ENCODE data around the gene CRACR2A. TPM values are rescaled to one million over a fixed set of nuclear protein-coding genes. Genes with fewer than 3 reads are reported as not detected.

The CRACR2A gene
- total RNA-seq, 4 donors from 2014 or later, result 0.47 to 1.7 (median 1.1) TPM

DNA sequence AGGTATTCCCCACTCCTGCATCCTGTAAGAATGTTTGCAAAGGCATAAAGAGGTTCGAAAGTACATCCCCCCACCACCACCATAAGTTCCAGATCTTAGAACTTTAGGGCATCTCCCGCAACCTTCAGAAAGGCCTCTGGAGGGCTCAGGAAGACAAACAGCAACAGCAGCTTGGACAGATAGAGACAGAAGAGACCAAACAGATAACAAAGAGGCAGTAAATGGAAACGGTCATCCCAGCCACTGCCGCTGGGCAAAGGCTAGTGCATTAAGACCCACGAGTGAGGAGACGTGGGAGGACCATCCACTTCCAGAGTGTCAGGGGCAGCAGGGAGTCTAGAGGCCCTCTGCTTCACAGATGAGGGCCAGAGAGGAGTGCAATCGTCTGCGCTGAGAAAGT is 124.3 kb downstream of the CRACR2A start:
- H3K9me3 ChIP-seq, result no peaks in the 10 kb centered on the region
- in situ Hi-C loops (cut with MboI; ENCODE audit: low sequenced_read_pairs in 4 of 4), result loop anchor here in 1 of 4 donors (25.0 kb wide), 1 partner anchor 316 kb away; no protein-coding TSS in a partner anchor

GRCh38 chr12:3627336-3627735 is 125.6 kb downstream of the CRACR2A start:
- Histone ChIP-seq H3K4me3 (no peak overlapping the region), H3K27ac (no peak overlapping the region), H3K9me3 (no peaks in the 10 kb centered on the region), H3K27me3 (no peaks in the 10 kb centered on the region), H3K36me3 (no peaks in the 10 kb centered on the region), H3K4me1 (peaks cover 3 to 6% of the 10 kb centered on the region in 2 donors)
- intact Hi-C loops (cut with DNase I; ENCODE audit: low total_unique reads), result no loop called here
- no peak for ATAC-seq
- no peak for DNase-seq
- no peak for TF ChIP-seq POLR2A (IDR thresholded peaks at IDR 0.05)
- TF ChIP-seq, protein P1, sequence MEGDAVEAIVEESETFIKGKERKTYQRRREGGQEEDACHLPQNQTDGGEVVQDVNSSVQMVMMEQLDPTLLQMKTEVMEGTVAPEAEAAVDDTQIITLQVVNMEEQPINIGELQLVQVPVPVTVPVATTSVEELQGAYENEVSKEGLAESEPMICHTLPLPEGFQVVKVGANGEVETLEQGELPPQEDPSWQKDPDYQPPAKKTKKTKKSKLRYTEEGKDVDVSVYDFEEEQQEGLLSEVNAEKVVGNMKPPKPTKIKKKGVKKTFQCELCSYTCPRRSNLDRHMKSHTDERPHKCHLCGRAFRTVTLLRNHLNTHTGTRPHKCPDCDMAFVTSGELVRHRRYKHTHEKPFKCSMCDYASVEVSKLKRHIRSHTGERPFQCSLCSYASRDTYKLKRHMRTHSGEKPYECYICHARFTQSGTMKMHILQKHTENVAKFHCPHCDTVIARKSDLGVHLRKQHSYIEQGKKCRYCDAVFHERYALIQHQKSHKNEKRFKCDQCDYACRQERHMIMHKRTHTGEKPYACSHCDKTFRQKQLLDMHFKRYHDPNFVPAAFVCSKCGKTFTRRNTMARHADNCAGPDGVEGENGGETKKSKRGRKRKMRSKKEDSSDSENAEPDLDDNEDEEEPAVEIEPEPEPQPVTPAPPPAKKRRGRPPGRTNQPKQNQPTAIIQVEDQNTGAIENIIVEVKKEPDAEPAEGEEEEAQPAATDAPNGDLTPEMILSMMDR (IDR thresholded peaks at IDR 0.05 in 4 of 5, conservative IDR thresholded peaks at IDR 0.05 in 1 of 5), result no peak
- in situ Hi-C loops (cut with MboI; ENCODE audit: low sequenced_read_pairs in 4 of 4), result loop anchor here in 1 of 4 donors (25.0 kb wide), 1 partner anchor 315 kb away; no protein-coding TSS in a partner anchor

More for the DNA sequence above, 124.3 kb downstream of the CRACR2A start:
- no peak for ATAC-seq
- no peak for TF ChIP-seq POLR2A (IDR thresholded peaks at IDR 0.05)
- Histone ChIP-seq H3K27ac (no peak overlapping the region), H3K4me1 (no peaks in the 10 kb centered on the region), H3K36me3 (no peaks in the 10 kb centered on the region), H3K27me3 (no peaks in the 10 kb centered on the region), H3K4me3 (no peak overlapping the region)
- intact Hi-C loops (cut with DNase I; ENCODE audit: low total_unique reads), result no loop called here
- no peak for DNase-seq

GRCh38 chr12:3624273-3624672 is 128.6 kb downstream of the CRACR2A start:
- no peaks in the 10 kb centered on the region for H3K36me3 ChIP-seq

DNA sequence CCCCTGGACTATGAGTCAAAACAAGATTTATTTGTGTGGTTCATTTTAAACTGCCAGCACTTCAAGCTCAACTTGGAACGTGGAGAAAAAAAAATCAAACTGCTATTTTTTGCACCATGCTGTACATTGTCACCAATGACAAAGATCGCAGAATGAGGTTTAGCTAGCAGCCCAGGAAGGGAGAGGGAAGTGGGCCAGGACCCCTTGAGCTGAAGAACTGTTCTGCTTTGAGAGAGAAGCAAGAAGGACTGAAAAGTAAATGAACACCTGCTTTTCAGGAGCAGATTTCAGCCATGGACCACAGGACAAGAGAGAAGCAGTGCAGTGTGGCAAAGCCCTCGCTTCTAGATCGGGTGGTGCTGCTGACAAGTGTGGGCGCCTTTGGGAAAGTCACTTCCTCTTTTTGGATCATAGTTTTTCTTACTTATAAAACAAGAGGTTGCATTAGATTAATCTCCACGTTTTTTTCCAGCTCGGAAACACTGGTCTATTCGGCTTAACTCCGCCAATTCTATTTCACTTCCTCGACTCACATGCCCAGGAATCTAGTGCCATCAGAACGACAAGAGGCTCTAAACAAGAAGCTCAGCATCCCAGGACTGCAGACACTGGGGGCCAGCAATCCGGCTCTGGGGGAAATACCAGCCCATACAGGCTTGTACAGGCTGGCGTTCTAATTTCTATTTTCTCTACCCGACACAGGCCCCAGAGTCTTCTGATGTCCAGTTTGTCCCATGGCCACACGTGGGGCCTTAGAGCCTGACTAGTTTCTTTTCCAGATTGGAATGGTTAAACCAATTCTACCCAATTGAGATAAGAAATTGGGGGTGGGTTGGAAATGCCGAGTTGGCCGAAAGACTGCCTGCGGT is 129.9 kb downstream of the CRACR2A start:
- no peak for DNase-seq
- Histone ChIP-seq H3K27ac (no peak overlapping the region), H3K4me1 (peaks cover 3 to 7% of the 10 kb centered on the region in 2 donors), H3K27me3 (no peaks in the 10 kb centered on the region), H3K4me3 (no peak overlapping the region), H3K36me3 (no peaks in the 10 kb centered on the region), H3K9me3 (no peaks in the 10 kb centered on the region)
- intact Hi-C loops (cut with DNase I; ENCODE audit: low total_unique reads) (no loop called here), in situ Hi-C loops (cut with MboI; ENCODE audit: low sequenced_read_pairs in 4 of 4) (no loop called here)
- no peak for TF ChIP-seq POLR2A (IDR thresholded peaks at IDR 0.05)
- TF ChIP-seq, protein P1 (IDR thresholded peaks at IDR 0.05 in 4 of 5, conservative IDR thresholded peaks at IDR 0.05 in 1 of 5), result no peak
- ATAC-seq, result no peak

More at GRCh38 chr12:3624273-3624672, 128.6 kb downstream of the CRACR2A start:
- TF ChIP-seq, protein P1 (IDR thresholded peaks at IDR 0.05 in 4 of 5, conservative IDR thresholded peaks at IDR 0.05 in 1 of 5), result no peak
- no peak for TF ChIP-seq POLR2A (IDR thresholded peaks at IDR 0.05)
- DNase-seq (no peak), ATAC-seq (no peak)
- Histone ChIP-seq H3K27ac (no peak overlapping the region), H3K9me3 (no peaks in the 10 kb centered on the region), H3K4me3 (no peak overlapping the region), H3K4me1 (peaks cover 3 to 7% of the 10 kb centered on the region in 2 donors), H3K27me3 (no peaks in the 10 kb centered on the region)
- intact Hi-C loops (cut with DNase I; ENCODE audit: low total_unique reads) (no loop called here), in situ Hi-C loops (cut with MboI; ENCODE audit: low sequenced_read_pairs in 4 of 4) (no loop called here)

- no peaks in the 10 kb centered on the region for H3K9me3 ChIP-seq
- no peak for DNase-seq
- peaks cover 3 to 7% of the 10 kb centered on the region in 2 donors for H3K4me1 ChIP-seq
- intact Hi-C loops (cut with DNase I; ENCODE audit: low total_unique reads) (no loop called here), in situ Hi-C loops (cut with MboI; ENCODE audit: low sequenced_read_pairs in 4 of 4) (no loop called here)
- H3K4me3 ChIP-seq, result no peak overlapping the region
- no peaks in the 10 kb centered on the region for H3K36me3 ChIP-seq
- no peak overlapping the region for H3K27ac ChIP-seq
- ATAC-seq, result no peak
- TF ChIP-seq POLR2A (IDR thresholded peaks at IDR 0.05), result no peak
- TF ChIP-seq, protein P1 (IDR thresholded peaks at IDR 0.05 in 4 of 5, conservative IDR thresholded peaks at IDR 0.05 in 1 of 5), result no peak
- H3K27me3 ChIP-seq, result no peaks in the 10 kb centered on the region
Observed at GRCh38 chr12:3622021-3622821, 130.7 kb downstream of the CRACR2A start.
